WTC11 (cell line): ENCODE data around the gene KLHDC3. TPM values are rescaled to one million over a fixed set of nuclear protein-coding genes. Genes with fewer than 3 reads are reported as not detected.
"Not testable (repeated sequence)": the region's sequence is repeated elsewhere in the genome, so short reads cannot be mapped to it uniquely, and the experiment has no call there.

Experiments
- ATAC-seq: fragments of 200-7000 bp; cut with Tn5 transposase; 2 replicates; pipeline ENCODE4 v1.10.0; 2021; ENCODE audit warnings: mild to moderate bottlenecking, moderate library complexity
- CTCF ChIA-PET: fragments of 300-600 bp; sonication (Branson Sonifier 250); formaldehyde crosslinking; loops from one replicate; lab custom pipeline; 2021; ENCODE audit warnings: antibody characterized with exemption; lab: Charles Lee
- POLR2A ChIA-PET: fragments of 350-600 bp; sonication (Branson Sonifier 250); formaldehyde crosslinking; loops from one replicate; lab custom pipeline; 2021; ENCODE audit warnings: antibody characterized with exemption; lab: Charles Lee
- DNase-seq: peaks from one replicate; pipeline ENCODE4 v3.0.0; 2021; ENCODE audit warnings: low spot score
- H3K27ac Mint-ChIP-seq: 2 replicates; pipeline ENCODE4 v1.8.0; 2021; ENCODE audit warnings: mixed read lengths
- H3K27me3 Mint-ChIP-seq: 2 replicates; pipeline ENCODE4 v1.8.0; 2021; ENCODE audit warnings: low read depth, mild to moderate bottlenecking, moderate library complexity, mixed read lengths
- H3K36me3 Mint-ChIP-seq: 2 replicates; pipeline ENCODE4 v1.8.0; 2021; ENCODE audit warnings: mixed read lengths
- H3K4me1 Mint-ChIP-seq: 2 replicates; pipeline ENCODE4 v1.8.0; 2022; ENCODE audit warnings: mixed read lengths
- H3K4me3 Mint-ChIP-seq: 2 replicates; pipeline ENCODE4 v1.8.0; 2021; ENCODE audit warnings: mild to moderate bottlenecking, moderate library complexity, mixed read lengths
- H3K9me3 Mint-ChIP-seq: 2 replicates; pipeline ENCODE4 v1.8.0; 2021; ENCODE audit warnings: mixed read lengths
- AR ChIP-seq: fragments of 250-450 bp; sonication (Bioruptor Pico); IDR thresholded peaks from 2 replicates; pipeline ENCODE4 v1.9.0; 2021; ENCODE audit warnings: mild to moderate bottlenecking
- ELF4 ChIP-seq: sonication (generic); formaldehyde crosslinking; IDR thresholded peaks from 2 replicates; pipeline ENCODE4 v1.8.1; 2022; ENCODE audit warnings: low read depth, mild to moderate bottlenecking, moderate library complexity, missing genetic modification reagents
- EMX1 ChIP-seq: fragments of 250-450 bp; sonication (Bioruptor Pico); IDR thresholded peaks from 2 replicates; pipeline ENCODE4 v1.8.0; 2021; ENCODE audit warnings: mild to moderate bottlenecking
- MYBL2 ChIP-seq: sonication (generic); formaldehyde crosslinking; IDR thresholded peaks from 2 replicates; pipeline ENCODE4 v1.8.1; 2023; ENCODE audit warnings: mild to moderate bottlenecking, moderate library complexity, missing genetic modification reagents
- NFE2L1 ChIP-seq: sonication (generic); formaldehyde crosslinking; IDR thresholded peaks from 2 replicates; pipeline ENCODE4 v1.8.1; 2023; ENCODE audit warnings: missing genetic modification reagents
- NR2C2 ChIP-seq: sonication (generic); formaldehyde crosslinking; IDR thresholded peaks from 2 replicates; pipeline ENCODE4 v1.8.0; 2022; ENCODE audit warnings: mild to moderate bottlenecking, missing genetic modification reagents
- TEAD1 ChIP-seq: sonication (generic); formaldehyde crosslinking; IDR thresholded peaks from 2 replicates; pipeline ENCODE4 v1.8.0; 2022; ENCODE audit warnings: mild to moderate bottlenecking, missing genetic modification reagents
- TP53 ChIP-seq: sonication (generic); formaldehyde crosslinking; IDR thresholded peaks from 2 replicates; pipeline ENCODE4 v1.8.1; 2023; ENCODE audit warnings: mild to moderate bottlenecking, missing genetic modification reagents
- USF2 ChIP-seq: sonication (generic); formaldehyde crosslinking; IDR thresholded peaks from 2 replicates; pipeline ENCODE4 v1.8.1; 2023; ENCODE audit warnings: mild to moderate bottlenecking, missing genetic modification reagents, moderate library complexity
- ZNF121 ChIP-seq: sonication (generic); formaldehyde crosslinking; IDR thresholded peaks from 2 replicates; pipeline ENCODE4 v1.8.0; 2023; ENCODE audit warnings: missing genetic modification reagents
- ZNF263 ChIP-seq: sonication (generic); formaldehyde crosslinking; IDR thresholded peaks from 2 replicates; pipeline ENCODE4 v1.8.1; 2022; ENCODE audit warnings: low read depth, mild to moderate bottlenecking, moderate library complexity, missing genetic modification reagents
- ZNF317 ChIP-seq: sonication (generic); formaldehyde crosslinking; IDR thresholded peaks from 2 replicates; pipeline ENCODE4 v1.8.1; 2023; ENCODE audit warnings: low read depth, mild to moderate bottlenecking, moderate library complexity, missing genetic modification reagents, borderline replicate concordance
- ZNF396 ChIP-seq: fragments of 250-450 bp; sonication (Bioruptor Pico); IDR thresholded peaks from 2 replicates; pipeline ENCODE4 v1.8.0; 2021; ENCODE audit warnings: mild to moderate bottlenecking, moderate library complexity, borderline replicate concordance
- total RNA-seq: library from RNA; stranded (reverse); gene quantifications from 3 replicates; pipeline ENCODE4 v1.2.3, GENCODE V29; 2021

The KLHDC3 gene
- total RNA-seq, 1 experiment from 2014 or later = 172 TPM

GRCh38 chr6:43037706-43038105 is 23.7 kb downstream of the KLHDC3 start (continued):
- TF ChIP-seq ZNF396 (CRISPR knock-in tag) (no peak), ELF4 (CRISPR knock-in tag) (no peak), TP53 (no peak), NFE2L1 (CRISPR knock-in tag) (no peak)

- CTCF ChIA-PET = no interaction called here
These were observed 24.7 kb downstream of the KLHDC3 start for GRCh38 chr6:43038727-43039126.

GRCh38 chr6:43040542-43041257 is 26.7 kb downstream of the KLHDC3 start:
- TF ChIP-seq NR2C2 (no peak), USF2 (CRISPR knock-in tag) (no peak)
- H3K9me3 Mint-ChIP-seq = no peaks in the 10 kb centered on the region
- ATAC-seq (no peak), DNase-seq (no peak)
- peaks cover 50% of the 10 kb centered on the region for H3K36me3 Mint-ChIP-seq
- no peaks in the 10 kb centered on the region for H3K4me1 Mint-ChIP-seq
- no peak overlapping the region for H3K4me3 Mint-ChIP-seq
- no peak overlapping the region for H3K27ac Mint-ChIP-seq
- no peaks in the 10 kb centered on the region for H3K27me3 Mint-ChIP-seq
- ChIA-PET CTCF (interaction anchor here (0.6 to 1.5 kb wide), 3 partner anchors 34 to 123 kb away, joined by 3 to 6 read pairs (median 3); no protein-coding TSS in a partner anchor), POLR2A (interaction anchor here (0.6 to 0.7 kb wide), 4 partner anchors 103 to 1076 kb away, joined by 3 to 9 read pairs (median 6); no protein-coding TSS in a partner anchor)

More at GRCh38 chr6:43038727-43039126, 24.7 kb downstream of the KLHDC3 start:
- no peak for TF ChIP-seq MYBL2 (CRISPR knock-in tag)
- no peak for TF ChIP-seq AR (CRISPR knock-in tag)
- no peak for TF ChIP-seq ZNF263 (CRISPR knock-in tag)
- no peak for TF ChIP-seq ZNF121 (CRISPR knock-in tag)
- no peak for TF ChIP-seq TP53
- no peak for TF ChIP-seq TEAD1
- peak overlapping the region; percentile 8; the same call in 1 of the 2 replicates for H3K27ac Mint-ChIP-seq
- H3K27me3 Mint-ChIP-seq = no peaks in the 10 kb centered on the region
- H3K36me3 Mint-ChIP-seq = peaks cover 48% of the 10 kb centered on the region
- DNase-seq (no peak), ATAC-seq (no peak)
- POLR2A ChIA-PET = no interaction called here
- no peaks in the 10 kb centered on the region for H3K4me1 Mint-ChIP-seq
- no peak overlapping the region for H3K4me3 Mint-ChIP-seq
- H3K9me3 Mint-ChIP-seq = no peaks in the 10 kb centered on the region

- not testable (repeated sequence) for ATAC-seq, H3K4me3 Mint-ChIP-seq, H3K4me1 Mint-ChIP-seq, H3K27ac Mint-ChIP-seq, DNase-seq, H3K9me3 Mint-ChIP-seq, H3K27me3 Mint-ChIP-seq
- H3K36me3 Mint-ChIP-seq = peaks cover 56% of the 10 kb centered on the region
- CTCF ChIA-PET = interaction anchor here (0.6 kb wide), 1 partner anchor 129 kb away, joined by 3 read pairs; no protein-coding TSS in a partner anchor
- POLR2A ChIA-PET = interaction anchor here (0.7 kb wide), 3 partner anchors 102 to 1075 kb away, joined by 3 to 9 read pairs (median 7); no protein-coding TSS in a partner anchor
These were observed 27.4 kb downstream of the KLHDC3 start for GRCh38 chr6:43041475-43041874.

GRCh38 chr6:43043310-43043709 is 29.3 kb downstream of the KLHDC3 start:
- no peaks in the 10 kb centered on the region for H3K4me1 Mint-ChIP-seq
- 0 out of 2 replicates have a peak overlapping the region, but pooled peaks have one; percentile 16 for H3K27ac Mint-ChIP-seq
- H3K27me3 Mint-ChIP-seq = no peaks in the 10 kb centered on the region
- ATAC-seq = no peak
- no peaks in the 10 kb centered on the region for H3K9me3 Mint-ChIP-seq
- ChIA-PET CTCF (interaction anchor here (0.6 kb wide), 2 partner anchors 13 to 165 kb away, joined by 3 read pairs; no protein-coding TSS in a partner anchor), POLR2A (no interaction called here)
- no peak for DNase-seq
- peaks cover 48% of the 10 kb centered on the region for H3K36me3 Mint-ChIP-seq
- H3K4me3 Mint-ChIP-seq = no peak overlapping the region
- no peak for TF ChIP-seq EMX1 (CRISPR knock-in tag)
- TF ChIP-seq ZNF317 (CRISPR knock-in tag) = no peak
- TF ChIP-seq, all 79 proteins: peak for 0
